Frontal cortex (tissue), 4 donors: ENCODE data around the gene TMIE. TPM values are rescaled to one million over a fixed set of nuclear protein-coding genes. Genes with fewer than 3 reads are reported as not detected.

Source experiments
- DNase-seq, 2 donors: peaks; one replicate each; pipeline ENCODE4 v3.0.0; 2012; ENCODE audit warnings: low spot score in 2 of 2
- FAIRE-seq: peaks from 2 replicates; lab custom pipeline; 2012; peaks lifted over from hg19 to GRCh38; lab: Jason Lieb, UNC
- total RNA-seq: library from RNA; depleted of rRNA; stranded (reverse); fragments of >200 nt; gene quantifications from one replicate; pipeline ENCODE4 v1.2.3, GENCODE V29; 2014
- donor health status: control.
- donor health status: control.
- donor health status: control.

TMIE gene
- total RNA-seq, 1 donor from 2014 or later: 1.2 TPM

DNA sequence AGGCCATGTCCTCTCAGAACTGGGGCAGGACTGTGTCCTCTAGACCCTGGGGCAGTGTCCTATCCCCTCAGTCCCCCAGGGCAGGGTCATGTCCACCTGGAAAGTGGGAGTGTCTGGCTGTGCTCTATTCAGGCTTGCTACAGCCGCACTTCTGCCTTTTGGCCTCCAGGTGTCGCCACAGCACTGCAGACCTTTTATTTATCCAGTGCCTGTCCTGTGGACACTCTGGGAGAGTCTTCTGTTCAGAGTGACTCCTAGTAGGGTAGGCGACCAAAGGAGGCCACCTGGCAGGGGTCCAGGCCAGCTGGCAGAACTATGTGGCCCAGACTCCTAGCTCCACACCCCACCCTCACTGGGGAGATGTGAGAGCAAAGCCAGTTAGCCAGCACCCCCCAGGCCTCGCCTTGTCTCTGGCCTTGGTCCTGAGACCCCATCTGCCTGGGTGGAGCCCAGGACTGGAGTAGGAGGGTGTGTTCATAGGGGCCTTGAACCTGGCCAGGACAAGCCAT is 3.9 kb downstream of the TMIE start:
- FAIRE-seq (no peak), DNase-seq (peak; percentile 69 to 87)

DNA sequence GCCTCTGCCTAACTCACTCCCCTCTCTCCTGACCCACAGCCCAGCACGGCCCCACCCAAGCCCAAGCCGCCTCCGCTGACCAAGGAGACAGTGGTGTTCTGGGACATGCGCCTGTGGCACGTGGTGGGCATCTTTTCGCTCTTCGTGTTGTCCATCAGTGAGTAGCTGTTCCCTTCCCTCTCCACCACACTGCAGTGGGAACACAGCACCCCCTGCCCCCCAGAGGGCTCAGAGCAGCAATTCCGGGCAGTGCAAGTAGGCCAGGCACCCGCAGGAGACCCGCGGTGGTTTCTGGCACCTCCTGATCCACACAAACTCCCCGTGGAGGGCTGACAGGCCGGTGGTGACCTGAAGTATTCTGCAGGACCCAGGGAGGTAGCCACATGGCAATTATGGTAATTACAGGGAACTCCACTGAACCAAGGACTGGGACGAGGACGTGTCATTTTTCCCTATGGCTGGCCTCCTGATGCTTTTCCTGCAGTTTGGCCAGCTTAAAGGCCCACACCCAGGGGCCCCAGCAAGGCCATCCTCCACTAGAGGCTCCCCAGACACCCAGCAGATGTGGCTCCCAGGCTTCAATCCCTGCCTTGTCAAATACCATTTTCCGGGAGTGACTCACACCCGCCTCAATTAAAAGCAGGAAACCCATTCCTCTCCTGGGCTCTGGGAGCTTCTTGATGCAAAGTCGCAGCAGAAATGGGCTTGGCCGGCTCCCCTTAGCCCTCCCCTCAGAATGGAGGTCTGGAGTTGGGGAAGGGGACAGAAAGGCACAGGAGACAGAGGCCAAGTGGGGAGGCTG is 4.8 kb downstream of the TMIE start:
- no peak for FAIRE-seq
- no peak for DNase-seq

DNA sequence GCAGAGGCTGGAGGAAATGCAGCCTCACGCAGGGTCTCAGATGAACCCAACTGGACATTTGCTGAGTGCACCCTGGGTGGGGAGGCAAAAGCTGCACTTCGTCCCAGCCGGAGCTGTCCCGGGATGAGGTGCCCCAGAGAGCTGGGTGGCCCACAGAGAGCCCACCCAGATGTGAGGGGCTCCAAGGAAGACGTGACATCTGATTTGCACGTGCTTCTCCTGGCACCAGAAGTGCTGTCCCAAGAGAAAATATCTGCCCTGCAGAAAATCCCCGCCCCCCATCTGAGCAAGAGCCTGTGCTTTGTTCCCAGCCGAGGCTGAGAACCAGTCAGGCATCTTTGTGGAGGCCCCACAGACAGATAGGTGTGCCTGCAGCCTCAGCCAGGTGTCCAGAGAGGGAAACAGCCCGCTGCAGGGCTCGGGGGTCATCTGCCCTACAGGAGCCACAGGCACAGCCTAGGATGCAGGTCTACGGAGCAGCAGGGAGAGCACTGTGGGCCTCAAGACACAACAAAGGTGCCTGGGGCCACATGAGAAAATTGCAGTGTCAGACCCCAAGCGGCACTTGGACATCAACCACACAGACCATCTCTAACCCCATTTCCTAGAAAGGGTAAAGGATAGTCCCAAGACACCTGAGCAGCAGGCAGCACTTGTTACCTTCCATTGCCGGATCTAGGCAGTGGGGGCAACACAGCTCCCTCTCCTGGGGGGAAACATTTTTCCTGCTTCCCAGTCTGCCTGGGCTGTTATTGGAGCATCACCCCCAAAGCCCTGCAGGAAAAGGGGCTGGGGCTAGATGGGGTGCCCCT is 5.8 kb downstream of the TMIE start:
- no peak for DNase-seq
- no peak for FAIRE-seq

DNA sequence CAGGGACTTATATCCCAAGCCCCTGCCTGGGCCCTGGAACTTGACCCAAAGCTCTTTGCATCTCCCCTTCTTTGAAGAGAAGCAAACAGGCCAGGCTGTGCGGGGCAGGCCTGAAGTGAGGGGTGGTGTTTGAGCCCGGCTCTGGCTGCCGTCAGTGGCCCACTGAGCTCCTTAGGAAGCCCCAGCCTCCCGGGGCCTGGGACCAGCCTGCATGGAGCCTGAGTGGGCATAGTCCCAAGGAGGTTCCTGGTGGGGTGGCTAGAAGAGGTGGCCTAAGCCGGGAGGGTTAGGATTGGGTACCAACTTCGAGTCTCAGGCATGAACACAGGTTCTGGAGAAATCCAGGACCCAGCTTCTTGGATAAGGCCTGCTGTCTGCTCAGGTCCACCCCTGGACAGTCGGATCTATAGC is 6.4 kb downstream of the TMIE start:
- FAIRE-seq (no peak), DNase-seq (no peak)

DNA sequence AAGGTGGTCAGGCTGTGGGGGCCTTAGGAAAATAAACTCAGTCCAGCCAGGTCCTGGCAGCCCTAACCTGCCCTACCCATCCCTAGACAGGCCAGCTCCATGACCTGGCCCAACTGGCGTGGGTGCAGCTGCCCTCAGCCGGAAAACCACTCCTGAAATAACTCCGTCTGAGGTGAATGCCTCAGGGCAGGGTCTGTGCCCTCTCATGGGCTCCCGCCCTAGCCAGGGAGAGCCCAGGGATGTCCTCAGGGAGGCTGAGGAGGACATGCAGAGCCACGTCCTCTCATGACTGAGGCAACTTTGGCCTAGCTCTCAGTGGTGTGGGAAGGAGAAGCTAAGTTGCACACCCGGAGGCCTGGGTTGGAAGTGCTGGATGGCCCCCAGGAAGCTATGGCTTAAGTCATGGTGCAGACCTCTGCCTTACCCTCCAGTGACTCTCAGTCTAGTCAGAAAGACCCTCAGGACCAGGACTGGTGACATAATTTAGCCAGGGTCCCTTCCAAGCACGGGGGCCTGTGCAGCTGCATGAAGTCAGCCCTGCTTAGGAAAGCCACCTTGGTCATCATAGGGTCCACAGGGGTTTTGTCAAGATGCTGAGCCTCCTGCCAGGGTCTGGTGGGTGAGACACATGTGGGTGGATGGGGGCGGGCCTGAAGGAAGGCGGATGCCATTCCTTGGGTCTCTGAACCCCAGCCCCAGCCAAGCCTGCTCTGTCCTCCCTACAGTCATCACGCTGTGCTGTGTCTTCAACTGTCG is 7.4 kb downstream of the TMIE start:
- DNase-seq (no peak), FAIRE-seq (no peak)

DNA sequence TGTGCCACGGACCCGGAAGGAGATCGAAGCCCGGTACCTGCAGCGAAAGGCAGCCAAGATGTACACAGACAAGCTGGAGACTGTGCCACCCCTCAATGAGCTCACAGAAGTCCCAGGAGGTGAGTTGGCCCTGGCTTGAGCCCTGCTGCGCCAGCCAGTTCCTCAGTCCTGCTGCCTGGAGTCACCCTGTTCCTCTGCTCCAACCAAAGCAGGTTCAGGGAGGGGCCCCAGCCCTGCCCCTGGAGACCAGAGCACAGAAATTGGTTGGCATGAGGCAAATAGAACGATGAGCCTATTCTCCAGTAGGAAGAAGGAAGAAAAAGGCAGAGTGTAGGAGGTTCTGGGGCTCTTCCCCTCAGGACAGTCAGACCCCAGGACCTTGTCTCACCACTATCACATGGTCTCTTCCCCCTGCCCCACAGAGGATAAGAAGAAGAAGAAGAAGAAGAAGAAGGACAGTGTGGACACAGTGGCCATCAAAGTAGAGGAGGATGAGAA is 8.0 kb downstream of the TMIE start:
- no peak for DNase-seq
- no peak for FAIRE-seq

DNA sequence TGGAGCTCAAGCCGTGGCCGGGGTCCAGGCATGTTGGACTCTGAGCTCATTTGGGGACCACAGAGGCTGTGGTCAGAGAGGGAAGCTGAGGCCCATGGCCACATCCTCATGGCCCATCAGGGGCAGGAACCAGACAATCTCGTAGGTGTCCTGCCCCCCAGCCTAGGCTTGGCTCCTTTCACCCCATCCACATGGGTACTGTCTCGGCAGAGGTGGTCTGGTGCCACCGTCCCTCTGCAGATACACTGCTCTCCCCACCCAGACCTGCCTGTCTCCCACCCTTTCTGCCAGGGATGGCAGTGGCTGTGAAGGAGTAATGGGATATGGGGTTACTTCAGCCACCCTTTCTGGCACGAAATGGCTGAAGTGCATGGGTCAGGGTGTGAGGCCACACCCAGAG is 8.5 kb downstream of the TMIE start:
- DNase-seq (no peak), FAIRE-seq (no peak)

DNA sequence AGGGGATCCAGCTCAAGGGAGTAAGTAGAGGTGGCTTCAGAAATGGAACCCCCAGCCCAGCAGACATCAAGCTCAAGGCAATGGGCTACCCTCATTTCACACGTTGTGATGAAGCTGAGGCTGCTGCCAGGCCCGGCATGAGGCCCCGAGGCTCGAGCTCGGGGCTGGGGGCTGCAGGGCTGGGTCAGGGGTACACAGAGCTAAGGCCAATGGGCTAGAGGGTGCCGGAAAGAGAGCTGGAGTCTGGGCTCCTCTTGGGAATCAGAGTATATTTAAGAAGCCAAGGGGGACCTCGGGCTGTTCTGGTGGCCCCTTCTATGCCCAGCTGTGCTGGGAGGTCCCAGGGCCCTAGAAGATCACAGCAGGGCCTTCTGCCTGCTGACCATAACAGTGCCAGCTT is 9.0 kb downstream of the TMIE start:
- FAIRE-seq: no peak
- no peak for DNase-seq

DNA sequence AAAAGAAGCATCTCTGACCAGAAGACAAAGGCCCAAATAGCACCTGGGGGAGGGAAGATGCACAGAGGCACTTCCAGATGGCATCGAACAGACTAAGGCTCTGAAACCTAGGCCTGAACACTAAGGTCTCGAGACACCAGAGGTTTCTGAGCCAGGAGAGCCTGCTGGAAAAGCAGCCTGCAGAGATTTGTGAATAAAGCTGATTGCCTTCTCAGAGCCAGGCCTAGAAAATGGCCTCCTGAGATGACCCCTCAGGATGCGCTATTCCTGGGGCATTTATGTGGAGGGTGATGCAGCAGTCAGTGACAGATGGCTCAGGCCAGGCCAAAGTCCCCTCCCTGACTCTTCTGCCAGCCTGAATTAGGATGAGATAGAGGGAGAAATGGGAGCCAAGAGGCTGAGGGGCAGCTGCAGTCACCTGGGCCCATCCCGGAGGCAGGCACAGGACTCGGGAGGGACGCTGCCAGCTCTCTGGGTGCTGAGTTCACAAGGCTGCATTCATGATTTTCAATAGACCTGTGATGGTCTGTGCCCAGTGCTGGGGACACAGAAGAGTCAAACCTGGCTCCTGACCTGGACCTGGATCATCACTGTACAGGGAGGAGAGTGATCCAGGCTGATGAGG is 9.6 kb downstream of the TMIE start:
- FAIRE-seq (no peak), DNase-seq (peak in 1 of 2 donors; percentile 16)

DNA sequence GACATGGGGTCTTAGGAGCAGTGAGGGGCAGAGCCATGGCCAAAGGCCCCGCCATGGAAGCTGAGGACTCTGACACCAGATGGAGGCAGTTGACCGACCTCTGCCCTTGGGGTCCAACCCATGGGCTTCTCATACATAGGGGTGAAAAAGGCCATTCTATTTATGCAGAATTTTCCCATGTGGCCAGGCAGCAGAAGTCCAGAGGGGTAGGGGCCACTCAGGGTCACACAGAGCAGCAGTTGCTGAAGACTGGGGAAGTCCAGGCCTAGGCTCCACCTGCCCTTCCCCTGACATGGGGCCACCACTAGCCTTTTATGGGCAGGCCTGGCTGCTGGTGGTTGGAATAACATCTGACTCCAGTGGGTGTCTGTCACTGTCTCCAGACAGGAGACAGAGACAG is 10.1 kb downstream of the TMIE start:
- FAIRE-seq: no peak
- peak; percentile 9 to 14 for DNase-seq

DNA sequence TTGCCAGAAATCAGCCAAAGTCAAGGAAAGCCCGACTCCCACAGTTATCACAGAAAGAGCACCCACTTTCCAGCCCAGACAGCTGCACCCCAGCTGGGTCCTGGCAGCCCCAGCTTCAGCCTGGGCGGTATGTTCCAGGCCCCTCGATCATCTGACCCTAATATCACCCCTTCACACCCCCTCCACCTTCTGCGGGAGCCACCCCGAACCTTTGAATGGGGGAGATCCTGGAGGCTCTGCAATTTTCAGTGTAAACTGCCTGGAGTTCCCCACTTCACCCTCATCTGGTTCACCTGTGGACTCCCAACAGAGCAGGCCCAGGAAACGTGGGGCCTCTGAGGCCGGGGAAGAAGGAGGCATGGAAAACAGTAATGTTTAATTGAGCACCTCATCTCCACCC is 10.6 kb downstream of the TMIE start:
- DNase-seq (peak; percentile 10 to 12), FAIRE-seq (no peak)

DNA sequence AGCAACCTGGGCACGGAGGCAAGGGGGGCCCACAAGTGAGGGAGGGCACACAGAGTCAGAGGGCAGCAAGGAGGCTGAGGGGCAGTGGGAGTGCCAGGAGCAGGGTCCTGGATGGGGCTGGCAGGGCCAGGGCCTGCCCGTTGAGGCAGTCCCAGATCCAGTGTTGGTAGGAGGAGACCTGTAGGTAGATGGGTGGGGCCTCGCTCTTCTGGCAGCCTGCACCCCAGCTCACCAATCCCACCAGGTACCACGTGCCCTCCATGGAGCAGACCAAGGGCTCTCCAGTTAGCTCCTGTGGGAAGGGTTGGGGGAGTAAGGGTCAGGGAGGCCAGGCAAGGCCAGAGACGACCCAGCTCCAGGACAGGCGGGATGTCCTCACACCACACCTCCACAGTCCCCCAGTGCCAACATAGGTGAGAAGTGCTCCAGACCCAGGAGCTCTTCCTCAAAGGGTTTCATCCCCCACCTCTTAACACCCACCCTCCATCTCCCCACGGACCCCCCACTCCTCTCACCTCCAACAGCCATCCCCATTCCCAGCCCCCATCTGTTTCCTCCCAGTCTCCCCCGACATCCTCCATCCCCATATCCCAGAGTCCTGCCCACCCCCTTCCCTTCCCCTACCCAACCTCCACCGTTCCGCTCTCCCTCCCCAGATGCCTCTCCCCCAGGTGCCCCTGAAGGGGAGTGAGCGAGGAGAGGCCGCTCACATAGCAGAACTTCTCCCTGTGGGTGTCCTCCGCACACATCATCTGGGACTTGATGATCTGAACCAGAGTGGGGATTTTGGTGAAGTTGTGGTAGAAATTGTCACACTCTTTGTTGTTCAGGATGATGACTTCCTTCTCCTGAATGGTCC is 11.2 kb downstream of the TMIE start:
- FAIRE-seq (no peak), DNase-seq (peak; percentile 8 to 15)

DNA sequence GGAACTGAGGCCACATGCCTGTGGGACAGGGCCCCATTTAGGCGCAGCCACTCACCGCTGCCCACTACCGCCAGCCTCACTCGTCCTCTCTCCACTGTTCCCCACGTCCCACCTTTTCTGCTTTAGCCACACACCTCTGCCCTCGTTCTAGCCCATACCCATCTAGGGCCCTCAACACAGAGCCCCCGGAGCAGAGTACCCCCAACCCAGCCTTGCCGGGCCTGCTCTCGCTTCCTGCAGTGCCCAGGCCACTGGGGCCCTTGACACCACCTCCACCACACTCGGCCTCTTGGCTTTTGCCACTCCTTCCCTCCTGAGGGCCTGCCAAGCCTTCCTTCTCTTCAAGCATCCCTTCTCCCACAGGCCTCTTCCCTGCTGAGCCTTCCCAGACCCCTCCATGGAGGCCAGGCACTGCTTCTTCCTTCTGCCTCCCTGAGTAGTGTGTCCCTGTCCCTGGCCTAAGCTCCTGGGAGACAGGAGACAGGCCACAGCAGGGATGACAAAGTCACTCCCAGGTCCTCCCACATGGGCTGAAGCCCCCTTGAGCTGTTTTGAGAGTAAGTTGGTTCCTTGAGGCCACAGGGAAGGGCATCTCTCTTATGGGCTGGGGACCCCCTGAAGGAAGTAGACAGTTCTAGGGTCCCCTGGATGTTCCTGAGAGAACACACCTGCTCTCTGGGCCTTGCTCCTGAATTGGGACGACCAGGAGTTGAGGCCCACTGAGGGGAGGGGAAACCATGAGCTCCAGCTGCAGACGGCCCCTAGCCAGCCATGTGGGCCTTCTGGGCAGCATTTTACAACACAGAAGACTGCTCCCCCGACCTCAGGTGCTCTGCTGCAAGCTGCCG is 12.1 kb downstream of the TMIE start:
- DNase-seq (peak; percentile 4 to 8), FAIRE-seq (no peak)

DNA sequence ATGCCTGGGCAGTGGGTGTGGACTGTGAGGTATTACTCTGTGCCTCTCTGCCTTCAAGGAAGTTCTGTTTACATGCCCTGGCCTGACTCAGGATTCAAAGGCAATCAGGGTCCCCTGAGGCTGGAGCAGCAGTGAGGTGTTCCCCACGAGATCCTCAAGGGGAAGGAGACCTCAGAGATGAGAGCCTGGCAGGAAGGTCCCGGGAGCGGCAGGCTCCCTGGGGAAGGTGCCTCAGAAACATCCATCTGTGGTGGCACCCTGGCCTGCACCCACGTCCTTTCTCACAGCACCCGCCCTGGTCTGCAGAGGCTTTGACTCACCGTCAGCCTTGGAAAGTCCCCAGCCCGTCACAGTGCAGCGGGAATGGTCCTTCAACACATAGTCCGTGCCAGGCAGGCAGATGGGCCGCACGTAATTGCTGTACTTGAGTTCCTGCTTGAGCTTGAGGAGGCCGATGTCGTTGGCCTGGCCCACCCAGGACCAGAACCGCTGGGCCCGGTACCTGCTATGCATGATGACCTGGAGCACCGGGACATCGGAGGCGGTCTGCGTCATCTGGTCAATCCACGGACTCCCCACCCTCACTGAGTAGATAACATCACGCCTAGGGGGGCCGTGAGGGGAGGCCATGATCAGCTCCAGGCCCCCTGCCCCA is 12.8 kb downstream of the TMIE start:
- FAIRE-seq: no peak
- peak in 1 of 2 donors; percentile 10 for DNase-seq

DNA sequence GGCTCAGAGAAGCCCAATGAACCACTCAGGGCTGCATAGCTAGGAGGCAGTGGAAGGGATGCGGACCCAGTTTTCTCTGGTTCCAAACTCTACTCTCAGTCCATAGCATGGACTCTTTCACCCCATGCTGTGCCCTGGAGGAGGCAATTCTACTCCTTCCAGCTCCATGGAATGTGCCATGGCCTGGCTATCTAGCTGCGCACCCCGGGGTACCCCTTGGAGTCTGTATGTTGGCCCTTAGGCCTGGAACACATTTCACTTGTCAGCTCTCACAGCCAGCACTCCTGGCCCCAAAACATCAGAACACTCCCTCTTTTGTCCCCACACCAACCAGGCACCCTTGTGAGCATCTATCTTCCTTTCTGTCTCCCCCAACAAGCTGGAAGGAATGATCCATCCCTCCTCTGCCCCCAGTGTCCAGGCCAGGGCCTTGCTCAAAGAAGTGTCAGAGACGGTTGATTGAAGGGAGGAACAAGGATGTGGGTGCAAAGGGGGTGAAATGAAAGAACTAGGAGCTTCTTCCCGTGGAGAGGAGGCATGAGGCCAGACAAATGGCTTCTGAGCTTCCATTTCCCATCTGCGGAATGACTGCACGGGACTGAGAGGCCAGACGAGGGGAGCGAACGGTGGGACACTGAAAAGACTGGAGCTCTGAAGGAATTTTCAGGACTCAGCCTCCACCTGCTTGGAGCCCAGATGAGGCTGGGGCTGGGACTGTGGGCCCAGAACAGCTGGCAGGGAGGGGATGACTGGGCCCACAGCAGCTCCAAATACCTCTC is 13.7 kb downstream of the TMIE start:
- FAIRE-seq (no peak), DNase-seq (peak in 1 of 2 donors; percentile 7)

DNA sequence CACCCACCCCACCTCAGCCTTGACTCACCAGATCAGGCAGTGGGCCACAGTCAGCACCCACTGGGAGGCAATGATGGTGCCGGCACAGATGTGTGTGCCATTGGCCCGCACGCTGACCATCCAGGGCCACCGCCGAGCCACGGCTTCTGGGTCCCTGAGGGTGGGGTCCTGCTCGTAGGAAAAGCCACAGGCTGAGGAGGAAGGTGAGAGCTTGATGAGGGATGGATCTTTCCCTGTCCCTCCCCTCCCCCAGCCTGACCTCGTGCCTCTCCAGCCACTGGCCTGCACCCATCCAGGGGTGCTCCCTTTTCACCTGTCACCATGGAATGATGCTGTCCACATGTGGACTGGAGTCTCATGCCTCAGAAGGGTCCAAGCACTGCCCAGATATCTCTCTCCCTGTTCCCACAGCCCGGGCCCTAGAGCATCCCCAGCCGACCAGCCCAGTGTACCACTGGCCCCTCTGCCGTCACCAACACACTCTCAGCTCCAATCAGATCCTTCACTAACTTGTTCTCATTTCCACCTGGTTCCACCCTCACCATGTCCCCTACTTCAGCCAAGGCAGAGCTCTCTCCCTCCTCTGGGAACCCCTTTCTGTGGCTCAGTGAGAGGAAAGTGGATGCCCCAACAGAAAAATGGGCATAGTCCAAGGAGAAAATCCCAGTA is 14.4 kb downstream of the TMIE start:
- peak in 1 of 2 donors; percentile 6 for DNase-seq
- FAIRE-seq: no peak
